HG03432 (cell line): ENCODE results near the gene KIF26B.

Experiments
- ATAC-seq: cut with Tn5 transposase; IDR thresholded peaks from one replicate; pipeline ENCODE4 v1.9.1; 2021; ENCODE audit warnings: mild to moderate bottlenecking, moderate library complexity; ENCODE audit not compliant: unreplicated experiment

KIF26B gene

GRCh38 chr1:245205864-245206263, 51.1 kb downstream of the KIF26B start:
- ATAC-seq, result no peak

DNA sequence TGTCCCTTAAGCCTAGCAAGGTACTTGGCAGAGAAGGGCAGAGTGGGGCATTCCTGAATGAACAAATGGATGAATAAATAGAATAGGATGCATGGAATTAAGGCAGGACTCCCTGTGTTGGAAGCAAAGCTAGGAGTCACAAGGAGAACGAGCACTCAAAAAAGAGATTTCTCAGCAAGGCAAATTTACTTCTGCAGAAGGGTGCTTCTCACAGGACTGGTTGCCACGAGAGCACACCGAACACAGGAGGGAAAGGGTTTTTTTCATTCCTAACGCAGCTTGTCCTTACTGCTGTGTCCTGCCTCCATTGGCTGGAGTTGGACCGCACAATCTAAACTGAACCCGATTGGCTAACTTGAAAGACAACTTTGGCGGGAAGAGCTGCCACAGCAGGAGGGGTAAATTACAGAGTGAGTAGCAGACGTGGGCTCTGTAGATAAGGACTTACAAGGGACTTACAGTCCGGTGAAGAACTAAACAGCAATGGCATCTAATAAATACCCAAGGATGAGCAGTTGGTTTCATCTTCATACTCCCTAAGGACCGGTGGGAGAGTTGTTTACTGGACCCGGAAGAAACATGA, 52.4 kb downstream of the KIF26B start:
- no peak for ATAC-seq

DNA sequence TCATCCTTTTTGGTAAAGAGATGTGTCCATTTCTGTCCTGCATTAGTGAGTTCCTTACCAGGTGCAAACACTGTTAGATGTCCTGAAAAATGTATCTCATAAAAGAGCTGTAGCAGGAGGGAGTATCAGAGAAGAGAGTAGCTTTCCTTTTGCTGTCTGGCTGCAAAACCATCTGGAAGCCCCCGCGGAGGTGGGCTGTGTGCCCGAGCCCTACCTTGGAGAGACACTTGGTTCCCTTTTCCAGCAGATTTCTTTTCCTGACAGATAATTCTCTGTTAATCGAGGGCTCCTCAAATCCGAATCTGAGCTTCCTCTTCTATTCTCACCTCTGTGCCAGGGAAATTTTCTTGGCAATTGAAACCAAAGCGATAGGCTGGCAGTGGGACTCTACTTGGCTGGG, 53.0 kb downstream of the KIF26B start:
- ATAC-seq, result no peak

GRCh38 chr1:245209658-245210435, 55.1 kb downstream of the KIF26B start:
- no peak for ATAC-seq

GRCh38 chr1:245211035-245211749, 56.4 kb downstream of the KIF26B start:
- no peak for ATAC-seq

GRCh38 chr1:245211761-245212160, 57.0 kb downstream of the KIF26B start:
- no peak for ATAC-seq

DNA sequence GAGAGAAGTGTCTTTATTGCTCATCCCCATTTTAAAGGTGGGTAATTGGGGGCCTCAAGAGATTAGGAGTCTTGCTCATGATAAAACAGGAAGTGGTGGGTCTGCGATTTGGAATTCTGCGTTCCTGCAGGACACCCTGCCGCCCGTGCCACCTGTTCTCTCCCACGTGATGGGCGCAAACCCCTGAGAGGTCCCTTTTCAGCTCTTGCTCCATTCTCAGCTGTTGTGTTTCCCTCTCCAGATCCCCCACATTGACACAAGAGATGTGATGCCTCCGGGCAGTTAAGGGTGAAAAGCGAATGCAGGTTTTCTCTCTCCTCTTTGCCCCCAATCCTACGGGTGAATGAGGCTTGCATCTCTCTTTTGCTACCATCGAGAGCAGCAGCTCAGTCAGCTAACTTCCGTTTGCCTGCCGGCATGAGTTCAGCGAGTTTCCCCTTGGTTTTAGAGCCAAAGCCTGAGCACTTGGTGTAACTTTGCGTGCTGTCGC, 57.5 kb downstream of the KIF26B start:
- no peak for ATAC-seq

DNA sequence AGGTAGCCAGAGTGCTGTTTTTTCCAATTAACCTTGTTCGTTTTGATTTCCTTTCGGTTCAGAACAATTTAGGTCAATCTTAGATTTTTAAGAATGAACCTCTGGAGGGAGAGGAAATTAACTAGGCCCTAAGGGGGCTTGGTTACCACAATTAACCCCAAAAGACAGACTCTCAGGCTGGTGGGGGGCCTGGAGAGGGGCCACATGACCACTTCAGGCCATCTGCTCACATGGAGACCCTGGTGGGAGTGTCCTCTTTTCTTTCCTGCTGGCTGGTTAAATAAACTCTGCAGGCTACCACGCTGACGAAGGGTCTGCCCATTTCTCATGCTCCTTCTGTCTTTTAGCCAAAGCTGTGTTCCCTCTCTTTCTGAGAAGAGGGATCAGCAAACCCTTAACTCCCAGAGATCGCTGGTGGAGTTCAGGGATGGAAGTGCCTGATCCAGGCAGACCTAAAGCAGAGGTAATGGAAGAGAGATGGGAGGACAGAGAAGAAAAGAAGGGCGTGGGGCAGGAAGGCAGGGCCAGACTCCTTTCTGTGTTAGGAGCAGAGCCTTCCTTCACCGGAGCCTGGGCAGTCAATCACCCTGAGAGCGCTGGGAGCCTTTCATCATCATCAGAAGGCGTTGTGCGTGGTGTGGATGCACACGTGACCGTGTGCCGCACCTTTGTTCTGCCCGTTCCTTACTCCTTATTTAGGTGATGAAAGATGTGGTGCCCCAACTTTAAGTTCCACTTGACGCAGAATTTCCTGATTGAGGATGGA, 58.5 kb downstream of the KIF26B start:
- no peak for ATAC-seq

- no peak for ATAC-seq
These were observed 60.3 kb downstream of the KIF26B start for GRCh38 chr1:245215071-245215470.

- no peak for ATAC-seq
These were observed 61.8 kb downstream of the KIF26B start for GRCh38 chr1:245216366-245217115.

DNA sequence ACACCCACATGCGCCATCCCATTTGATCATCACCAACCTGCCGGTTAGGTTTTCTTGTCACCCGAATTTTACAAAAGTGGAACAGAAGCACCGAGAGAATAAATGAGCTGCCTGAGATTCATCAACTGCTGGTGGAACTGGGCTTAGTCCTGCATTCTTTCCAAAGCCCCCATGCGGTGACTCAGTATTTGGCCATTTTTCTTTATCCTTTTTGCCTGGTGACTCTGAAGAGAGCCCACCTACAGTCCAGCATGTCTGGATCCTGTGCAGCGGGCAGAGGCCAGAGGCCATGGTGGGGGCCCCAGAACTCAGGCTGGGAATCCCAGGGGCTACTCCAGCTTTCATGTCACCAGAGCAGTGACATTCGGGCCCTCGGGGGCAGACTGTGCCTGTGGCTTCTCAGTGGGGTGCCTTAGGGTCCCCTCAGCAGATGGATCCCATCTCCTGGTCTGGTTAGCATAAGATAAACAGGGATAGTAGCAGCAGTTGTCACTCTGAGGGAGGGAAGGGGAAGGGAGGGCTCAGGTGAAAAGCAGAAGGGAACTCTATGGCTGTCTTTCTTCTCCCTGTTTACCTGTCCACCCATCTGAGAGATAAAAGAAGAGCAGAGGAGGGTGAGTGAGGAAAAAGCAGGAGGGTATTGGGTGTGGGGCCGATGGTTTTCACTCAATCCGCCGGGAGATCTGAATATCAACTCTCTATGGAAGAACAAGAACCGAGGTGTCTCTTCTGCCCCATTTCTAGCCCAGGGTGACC, 63.2 kb downstream of the KIF26B start:
- no peak for ATAC-seq

- no peak for ATAC-seq
These were observed 65.7 kb downstream of the KIF26B start for GRCh38 chr1:245220381-245220985.

DNA sequence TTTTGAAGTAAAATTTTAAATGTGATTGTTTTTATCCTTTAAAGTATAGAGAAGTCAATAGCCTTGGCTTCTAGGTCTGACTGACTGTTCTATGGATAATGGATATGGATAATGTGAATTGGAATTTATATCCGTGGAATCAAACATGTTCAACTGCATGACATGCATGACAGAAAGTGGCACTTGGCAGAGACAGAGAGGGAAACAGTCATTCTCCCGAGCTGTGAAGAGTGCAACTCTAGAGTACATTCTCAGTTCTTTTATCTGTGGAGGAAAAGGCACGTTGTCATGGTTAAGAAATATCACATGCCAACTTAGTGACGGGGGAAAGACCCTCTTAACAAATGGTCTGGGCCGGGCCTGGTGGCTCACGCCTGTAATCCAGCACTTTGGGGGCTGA, 67.0 kb downstream of the KIF26B start:
- ATAC-seq, result no peak

DNA sequence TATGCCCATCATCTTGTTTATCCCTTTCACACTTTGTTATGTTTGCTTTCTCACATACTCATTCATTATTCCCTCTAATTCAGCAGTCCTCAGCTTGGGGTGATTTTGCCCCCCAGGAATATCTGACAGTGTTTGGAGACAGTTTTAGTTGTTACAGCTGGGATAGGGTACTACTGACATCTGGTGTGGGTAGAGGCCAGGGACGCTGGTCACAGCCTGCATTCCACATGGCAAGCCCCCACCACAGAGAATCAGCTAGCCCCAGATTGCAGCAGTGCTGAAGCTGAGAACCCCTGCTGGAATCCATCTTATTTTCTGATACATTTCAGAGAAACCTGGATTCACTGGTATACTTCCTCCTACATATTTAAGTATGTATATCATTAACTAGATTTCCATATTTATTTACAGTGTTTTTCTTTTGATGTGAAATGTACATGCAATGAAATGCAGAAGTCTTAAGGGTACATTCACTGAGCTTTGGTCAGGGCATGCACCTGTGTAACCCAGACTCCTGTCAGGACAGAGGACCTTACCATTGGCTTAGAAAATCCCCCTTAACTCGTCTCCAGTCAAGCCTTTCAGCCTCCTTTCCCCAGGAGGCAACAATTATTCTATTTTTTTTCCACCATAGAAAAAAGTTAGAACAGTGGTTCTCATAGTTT, 68.3 kb downstream of the KIF26B start:
- no peak for ATAC-seq

DNA sequence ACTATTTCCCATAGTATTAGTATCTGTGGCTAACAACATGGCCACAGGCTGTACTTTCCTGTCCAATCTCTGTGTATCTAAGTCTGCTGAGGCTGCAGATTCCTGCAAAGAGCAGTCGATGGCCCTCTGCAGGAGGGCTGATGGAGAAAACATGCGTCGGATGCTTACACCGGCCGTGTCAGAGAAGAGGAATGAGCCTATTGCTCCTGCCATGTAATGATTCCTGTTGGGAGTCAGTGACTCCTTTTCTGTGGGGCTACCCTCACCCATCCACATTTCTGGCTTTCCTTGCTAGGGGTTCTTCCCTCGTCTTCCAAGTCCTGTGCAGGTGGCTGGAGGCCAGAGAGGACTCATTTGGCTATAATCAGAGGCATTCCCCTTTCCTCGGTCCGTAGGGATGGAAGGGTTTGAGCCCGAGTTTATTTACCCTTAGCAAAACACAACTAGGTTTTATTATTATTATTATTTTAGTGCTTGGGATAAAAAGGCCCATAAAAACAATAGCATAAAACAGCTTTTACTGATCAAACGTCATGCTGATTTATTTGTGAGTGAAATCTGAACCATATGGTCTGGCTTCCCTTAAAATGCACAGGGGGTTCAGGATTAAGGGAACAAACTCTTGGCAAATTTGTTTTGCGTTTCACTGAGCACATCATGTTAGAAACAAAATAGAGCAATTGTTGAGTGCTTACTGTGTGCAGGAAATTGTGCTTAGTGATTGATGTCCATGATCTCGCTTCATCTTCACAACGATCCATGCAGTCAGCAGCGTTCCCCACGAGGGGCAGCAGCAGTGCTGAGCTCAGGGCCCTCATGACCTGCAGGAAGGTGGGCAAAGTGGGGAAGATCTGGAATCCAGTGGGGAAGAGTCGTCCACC, 70.8 kb downstream of the KIF26B start:
- no peak for ATAC-seq

DNA sequence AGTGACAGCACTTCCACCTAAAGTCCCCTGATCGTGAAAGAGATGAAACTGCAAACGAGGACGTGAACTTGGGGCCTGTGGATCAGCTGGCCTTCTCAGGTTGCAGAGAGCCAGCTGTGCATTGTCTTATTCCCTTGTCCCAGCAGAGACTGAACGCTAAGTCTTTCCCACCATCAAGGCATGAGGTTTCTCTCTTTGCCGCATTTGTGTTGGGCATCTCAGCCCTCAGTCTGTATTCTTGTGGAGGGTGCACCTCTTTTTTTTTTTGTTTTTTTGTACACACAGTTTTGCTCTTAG, 71.4 kb downstream of the KIF26B start:
- ATAC-seq, result no peak

DNA sequence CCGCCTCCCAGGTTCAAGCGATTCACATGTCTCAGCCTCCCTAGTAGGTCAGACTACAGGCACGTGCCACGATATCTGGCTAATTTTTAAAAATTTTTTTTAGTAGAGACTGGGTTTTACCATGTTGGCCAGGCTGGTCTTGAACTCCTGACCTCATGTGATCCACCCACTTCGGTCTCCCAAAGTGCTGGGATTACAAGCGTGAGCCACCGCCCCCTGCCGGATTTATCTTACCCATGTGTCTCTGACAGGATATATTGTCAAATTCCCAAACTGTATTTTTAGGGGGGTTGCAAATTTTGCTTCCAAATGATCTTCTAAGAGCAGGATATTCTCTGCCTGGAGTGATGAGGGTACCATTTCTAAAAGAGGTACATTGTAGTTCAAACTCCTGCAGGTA, 74.3 kb downstream of the KIF26B start:
- no peak for ATAC-seq

GRCh38 chr1:245232931-245233330, 78.1 kb downstream of the KIF26B start:
- no peak for ATAC-seq
